ENCODE data around the gene ELFN1.

The ELFN1 gene

DNA sequence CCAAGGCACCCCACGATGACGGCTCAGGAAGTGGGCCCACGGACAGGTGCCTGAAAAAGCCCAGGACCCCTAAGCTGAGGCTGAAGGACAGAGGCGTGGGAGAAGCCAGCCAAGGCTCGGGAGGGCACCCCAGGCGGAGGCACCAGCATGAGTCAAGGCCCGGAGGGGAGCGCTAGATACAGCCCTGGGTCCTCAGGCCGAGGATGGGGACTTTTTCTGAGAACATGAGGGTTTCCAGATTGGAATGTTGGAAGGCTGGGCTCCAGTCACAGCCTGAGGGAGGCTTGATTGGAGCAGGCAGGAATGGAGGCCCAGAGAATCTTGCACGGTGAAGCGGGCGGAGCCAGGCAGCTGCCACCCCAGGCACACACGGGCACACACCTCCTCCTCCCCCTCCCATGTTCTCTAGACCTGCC, 19.0 kb upstream of the ELFN1 start:
- Histone ChIP-seq H3K4me1 (ENCODE audit: control insufficient read depth, insufficient read depth, low read length, poor library complexity, severe bottlenecking) (peaks cover 3% of the 10 kb centered on the region), H3K36me3 (ENCODE audit: control insufficient read depth, insufficient read depth, low read length) (no peaks in the 10 kb centered on the region), H3K9me3 (ENCODE audit: control insufficient read depth, low read length) (no peaks in the 10 kb centered on the region), H3K27ac (ENCODE audit: low read depth, low read length, severe bottlenecking) (no peak overlapping the region), H3K4me3 (ENCODE audit: extremely low read depth, insufficient read depth, low read length, poor library complexity, severe bottlenecking) (no peak overlapping the region)
- 92% methylated on average over 9 of the region's 13 CpGs for WGBS, 2 experiments (ENCODE audit: insufficient coverage in 2 of 2)

DNA sequence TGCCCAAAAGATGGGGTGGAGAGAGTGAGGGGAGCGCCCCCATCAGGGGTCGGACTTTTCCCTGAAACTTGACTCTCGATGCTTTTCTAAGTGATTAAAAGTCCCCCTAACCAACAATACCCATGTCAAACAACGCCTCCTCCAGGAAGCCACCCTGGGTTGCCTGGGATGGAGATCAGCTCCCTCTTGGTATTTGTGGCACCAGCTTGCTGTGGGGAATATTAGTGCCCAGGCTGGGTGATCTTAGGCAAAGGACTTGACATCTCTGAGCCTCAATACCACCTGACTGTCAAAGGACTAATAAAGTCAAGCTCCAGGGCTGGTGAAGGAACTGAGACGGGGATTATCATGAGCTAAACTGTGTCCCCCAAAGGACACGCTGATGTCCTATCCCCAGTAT, 18.2 kb upstream of the ELFN1 start:
- 93 to 94% methylated on average over 2 to 3 of the region's 6 CpGs for whole genome bisulfite sequencing, 2 experiments (ENCODE audit: insufficient coverage in 2 of 2)

DNA sequence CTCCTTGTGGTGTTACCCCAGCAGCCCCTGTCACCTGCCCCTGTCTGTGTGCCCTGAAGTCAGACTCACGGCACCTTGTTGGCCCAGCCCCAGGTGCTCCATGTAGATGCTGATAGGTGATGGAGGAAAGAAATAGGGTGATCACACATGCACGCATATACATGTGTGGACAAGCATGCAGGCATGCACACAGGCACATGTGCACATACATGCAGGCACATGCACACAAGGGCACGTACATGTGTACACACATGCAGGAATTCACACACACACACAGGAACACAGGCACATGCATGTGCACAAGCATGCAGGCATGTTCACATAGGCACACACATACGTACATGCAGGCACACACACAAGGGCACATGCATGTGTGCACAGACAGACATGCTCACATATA, 16.6 kb upstream of the ELFN1 start:
- Histone ChIP-seq H3K4me3 (ENCODE audit: extremely low read depth, insufficient read depth, low read length, poor library complexity, severe bottlenecking) (no peak overlapping the region), H3K9me3 (ENCODE audit: control insufficient read depth, low read length) (no peaks in the 10 kb centered on the region), H3K4me1 (ENCODE audit: control insufficient read depth, insufficient read depth, low read length, poor library complexity, severe bottlenecking) (no peaks in the 10 kb centered on the region), H3K27ac (ENCODE audit: low read depth, low read length, severe bottlenecking) (no peak overlapping the region), H3K36me3 (ENCODE audit: control insufficient read depth, insufficient read depth, low read length) (no peaks in the 10 kb centered on the region)
- 93 to 97% methylated on average over 4 of the region's 4 CpGs for WGBS, 2 experiments (ENCODE audit: insufficient coverage in 2 of 2)

More for the DNA sequence above, 18.2 kb upstream of the ELFN1 start:
- no peaks in the 10 kb centered on the region for H3K9me3 ChIP-seq (ENCODE audit: control insufficient read depth, low read length)
- no peaks in the 10 kb centered on the region for H3K36me3 ChIP-seq (ENCODE audit: control insufficient read depth, insufficient read depth, low read length)
- peaks cover 3% of the 10 kb centered on the region for H3K4me1 ChIP-seq (ENCODE audit: control insufficient read depth, insufficient read depth, low read length, poor library complexity, severe bottlenecking)
- H3K4me3 ChIP-seq (ENCODE audit: extremely low read depth, insufficient read depth, low read length, poor library complexity, severe bottlenecking): no peak overlapping the region
- no peak overlapping the region for H3K27ac ChIP-seq (ENCODE audit: low read depth, low read length, severe bottlenecking)

DNA sequence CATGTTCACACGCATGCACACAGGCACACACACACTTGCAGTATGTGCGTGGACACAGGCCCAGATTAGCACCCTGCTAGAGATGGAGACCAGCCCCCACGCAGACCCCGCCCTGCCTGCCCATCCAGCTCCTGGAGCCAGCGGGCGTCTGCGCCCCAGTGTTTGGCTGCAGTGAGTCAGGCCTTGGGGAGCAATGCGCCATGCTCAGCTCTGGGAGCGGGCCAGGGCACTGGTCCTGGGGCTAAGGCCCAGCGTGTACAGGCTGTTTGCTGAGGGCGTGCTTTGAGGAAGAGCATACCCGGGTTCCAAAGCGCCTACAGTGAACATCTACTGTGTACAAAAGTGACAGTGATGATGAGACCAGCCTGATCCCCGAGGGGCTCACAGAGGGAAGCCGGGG, 16.0 kb upstream of the ELFN1 start:
- Histone ChIP-seq H3K4me1 (ENCODE audit: control insufficient read depth, insufficient read depth, low read length, poor library complexity, severe bottlenecking) (no peaks in the 10 kb centered on the region), H3K4me3 (ENCODE audit: extremely low read depth, insufficient read depth, low read length, poor library complexity, severe bottlenecking) (no peak overlapping the region), H3K9me3 (ENCODE audit: control insufficient read depth, low read length) (no peaks in the 10 kb centered on the region), H3K27ac (ENCODE audit: low read depth, low read length, severe bottlenecking) (no peak overlapping the region), H3K36me3 (ENCODE audit: control insufficient read depth, insufficient read depth, low read length) (no peaks in the 10 kb centered on the region)
- WGBS, 2 experiments (ENCODE audit: insufficient coverage in 2 of 2): 94 to 97% methylated on average over 15 of the region's 15 CpGs

GRCh38 chr7:1654738-1655475, 15.2 kb upstream of the ELFN1 start:
- no peak overlapping the region for H3K4me3 ChIP-seq (ENCODE audit: extremely low read depth, insufficient read depth, low read length, poor library complexity, severe bottlenecking)
- no peaks in the 10 kb centered on the region for H3K36me3 ChIP-seq (ENCODE audit: control insufficient read depth, insufficient read depth, low read length)
- no peaks in the 10 kb centered on the region for H3K9me3 ChIP-seq (ENCODE audit: control insufficient read depth, low read length)
- H3K4me1 ChIP-seq (ENCODE audit: control insufficient read depth, insufficient read depth, low read length, poor library complexity, severe bottlenecking): no peaks in the 10 kb centered on the region
- 95% methylated on average over 27 to 28 of the region's 32 CpGs for WGBS, 2 experiments (ENCODE audit: insufficient coverage in 2 of 2)
- H3K27ac ChIP-seq (ENCODE audit: low read depth, low read length, severe bottlenecking): no peak overlapping the region

- H3K9me3 ChIP-seq (ENCODE audit: control insufficient read depth, low read length): no peaks in the 10 kb centered on the region
- 88 to 93% methylated on average over 7 to 8 of the region's 8 CpGs for whole genome bisulfite sequencing, 2 experiments (ENCODE audit: insufficient coverage in 2 of 2)
- H3K36me3 ChIP-seq (ENCODE audit: control insufficient read depth, insufficient read depth, low read length): no peaks in the 10 kb centered on the region
Observed at GRCh38 chr7:1659696-1660095, 10.4 kb upstream of the ELFN1 start.

GRCh38 chr7:1661461-1661860, 8.6 kb upstream of the ELFN1 start:
- H3K4me1 ChIP-seq (ENCODE audit: control insufficient read depth, insufficient read depth, low read length, poor library complexity, severe bottlenecking): peaks cover 7% of the 10 kb centered on the region
- H3K9me3 ChIP-seq (ENCODE audit: control insufficient read depth, low read length): no peaks in the 10 kb centered on the region
- WGBS, 2 experiments (ENCODE audit: insufficient coverage in 2 of 2): 100% methylated on average over 1 of the region's 3 CpGs; no CpG with 5 or more reads in 1 of the 2 experiments
- no peak overlapping the region for H3K27ac ChIP-seq (ENCODE audit: low read depth, low read length, severe bottlenecking)
- H3K4me3 ChIP-seq (ENCODE audit: extremely low read depth, insufficient read depth, low read length, poor library complexity, severe bottlenecking): no peak overlapping the region
- H3K36me3 ChIP-seq (ENCODE audit: control insufficient read depth, insufficient read depth, low read length): no peaks in the 10 kb centered on the region

More at GRCh38 chr7:1659696-1660095, 10.4 kb upstream of the ELFN1 start:
- Histone ChIP-seq H3K4me1 (ENCODE audit: control insufficient read depth, insufficient read depth, low read length, poor library complexity, severe bottlenecking) (peaks cover 7% of the 10 kb centered on the region), H3K4me3 (ENCODE audit: extremely low read depth, insufficient read depth, low read length, poor library complexity, severe bottlenecking) (no peak overlapping the region), H3K27ac (ENCODE audit: low read depth, low read length, severe bottlenecking) (no peak overlapping the region)

DNA sequence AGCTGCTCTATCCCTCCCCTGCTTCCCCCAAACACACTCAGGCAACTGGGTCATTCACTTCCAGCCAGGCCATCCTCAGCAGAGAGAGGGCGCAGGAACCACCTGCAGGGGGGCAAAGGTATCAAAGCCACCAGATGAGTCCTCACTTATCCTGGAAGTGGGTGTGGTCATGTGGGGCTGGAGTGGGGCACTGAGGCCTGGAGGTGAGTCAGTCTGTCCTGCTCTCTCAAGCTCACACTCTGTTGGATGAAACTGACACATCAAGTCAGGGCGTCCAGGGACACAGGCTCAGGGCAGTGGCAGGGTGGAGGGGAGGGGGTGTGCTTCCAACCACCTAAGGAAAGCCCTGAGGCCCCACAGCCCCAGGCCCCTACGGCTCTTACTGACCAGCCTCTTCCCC, 8.0 kb upstream of the ELFN1 start:
- no peaks in the 10 kb centered on the region for H3K9me3 ChIP-seq (ENCODE audit: control insufficient read depth, low read length)
- peaks cover 7% of the 10 kb centered on the region for H3K4me1 ChIP-seq (ENCODE audit: control insufficient read depth, insufficient read depth, low read length, poor library complexity, severe bottlenecking)
- WGBS, 2 experiments (ENCODE audit: insufficient coverage in 2 of 2): 86 to 92% methylated on average over 1 to 2 of the region's 3 CpGs
- H3K4me3 ChIP-seq (ENCODE audit: extremely low read depth, insufficient read depth, low read length, poor library complexity, severe bottlenecking): no peak overlapping the region
- no peak overlapping the region for H3K27ac ChIP-seq (ENCODE audit: low read depth, low read length, severe bottlenecking)
- no peaks in the 10 kb centered on the region for H3K36me3 ChIP-seq (ENCODE audit: control insufficient read depth, insufficient read depth, low read length)

DNA sequence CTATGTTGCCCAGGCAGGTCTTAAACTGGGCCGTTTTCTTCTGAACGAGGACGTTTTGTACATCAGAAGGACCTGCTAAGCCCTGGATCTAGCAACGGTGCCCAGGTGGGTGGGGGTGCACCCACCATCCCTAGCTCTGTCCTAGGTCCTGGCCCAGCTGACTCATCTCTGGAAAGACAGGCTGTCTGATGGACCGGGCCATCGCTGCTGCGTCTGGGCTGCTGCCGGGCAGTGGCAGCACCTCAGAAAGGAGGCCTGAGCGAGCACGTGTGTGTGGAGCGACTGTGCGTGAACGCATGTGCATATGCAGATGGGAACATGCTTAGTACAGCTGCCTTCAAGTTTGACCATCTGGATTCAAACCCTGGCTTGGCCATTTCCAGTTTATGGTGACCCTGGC, 7.3 kb upstream of the ELFN1 start:
- Histone ChIP-seq H3K4me3 (ENCODE audit: extremely low read depth, insufficient read depth, low read length, poor library complexity, severe bottlenecking) (no peak overlapping the region), H3K9me3 (ENCODE audit: control insufficient read depth, low read length) (no peaks in the 10 kb centered on the region), H3K27ac (ENCODE audit: low read depth, low read length, severe bottlenecking) (no peak overlapping the region), H3K4me1 (ENCODE audit: control insufficient read depth, insufficient read depth, low read length, poor library complexity, severe bottlenecking) (peaks cover 7% of the 10 kb centered on the region), H3K36me3 (ENCODE audit: control insufficient read depth, insufficient read depth, low read length) (no peaks in the 10 kb centered on the region)
- 83 to 90% methylated on average over 13 of the region's 13 CpGs for WGBS, 2 experiments (ENCODE audit: insufficient coverage in 2 of 2)

- no peak overlapping the region for H3K4me3 ChIP-seq (ENCODE audit: extremely low read depth, insufficient read depth, low read length, poor library complexity, severe bottlenecking)
- H3K4me1 ChIP-seq (ENCODE audit: control insufficient read depth, insufficient read depth, low read length, poor library complexity, severe bottlenecking): peaks cover 7% of the 10 kb centered on the region
- no peaks in the 10 kb centered on the region for H3K36me3 ChIP-seq (ENCODE audit: control insufficient read depth, insufficient read depth, low read length)
- no peak overlapping the region for H3K27ac ChIP-seq (ENCODE audit: low read depth, low read length, severe bottlenecking)
- 72% methylated on average over 4 of the region's 11 CpGs; no CpG with 5 or more reads in 1 of the 2 experiments for WGBS, 2 experiments (ENCODE audit: insufficient coverage in 2 of 2)
- no peaks in the 10 kb centered on the region for H3K9me3 ChIP-seq (ENCODE audit: control insufficient read depth, low read length)
Observed at GRCh38 chr7:1663223-1663622, 6.9 kb upstream of the ELFN1 start.

DNA sequence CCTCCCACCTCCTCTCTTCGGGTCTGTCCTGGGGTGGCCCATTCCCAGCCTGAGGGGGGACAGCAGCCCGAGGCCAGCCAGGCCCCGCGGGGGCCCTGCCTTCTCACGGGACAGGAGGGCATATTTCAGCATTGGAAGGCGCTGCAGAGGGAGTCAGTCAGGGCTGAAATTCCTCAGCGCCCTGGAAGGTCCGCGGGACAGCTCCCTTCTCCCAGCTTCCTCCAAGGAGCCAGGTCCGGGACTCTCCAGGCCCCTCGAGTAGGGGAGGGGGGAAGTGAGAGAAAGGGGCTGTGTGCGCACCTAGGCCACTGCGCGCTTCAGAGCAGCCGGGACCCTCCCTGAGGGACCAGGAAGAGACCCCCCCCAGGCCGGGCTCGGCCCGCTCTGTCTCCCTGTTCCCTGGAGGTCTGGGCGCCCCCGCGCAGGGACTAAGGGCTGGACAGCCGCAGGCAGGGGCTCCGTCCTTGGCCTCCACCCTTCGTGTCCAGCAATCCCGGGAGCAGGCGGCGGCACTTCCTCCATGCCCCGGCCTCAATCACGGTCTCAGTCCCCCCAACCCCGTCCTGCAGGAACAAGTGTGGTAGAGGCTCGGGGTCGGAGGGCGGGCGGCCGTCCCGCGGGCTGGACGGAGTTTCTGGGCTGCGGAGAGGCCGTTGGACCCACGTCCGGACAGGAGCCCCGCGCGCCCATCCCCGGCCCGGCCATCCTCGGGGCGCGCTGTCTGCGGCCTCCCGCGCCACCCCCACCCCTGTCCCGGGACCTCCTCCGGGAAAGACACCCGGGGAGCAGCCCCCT, 6.0 kb upstream of the ELFN1 start:
- peak overlapping the region; percentile 54 for H3K4me3 ChIP-seq (ENCODE audit: extremely low read depth, insufficient read depth, low read length, poor library complexity, severe bottlenecking)
- no peak overlapping the region for H3K27ac ChIP-seq (ENCODE audit: low read depth, low read length, severe bottlenecking)
- H3K36me3 ChIP-seq (ENCODE audit: control insufficient read depth, insufficient read depth, low read length): no peaks in the 10 kb centered on the region
- H3K9me3 ChIP-seq (ENCODE audit: control insufficient read depth, low read length): no peaks in the 10 kb centered on the region
- H3K4me1 ChIP-seq (ENCODE audit: control insufficient read depth, insufficient read depth, low read length, poor library complexity, severe bottlenecking): peaks cover 13% of the 10 kb centered on the region
- 1% methylated on average over 16 to 32 of the region's 56 CpGs for WGBS, 2 experiments (ENCODE audit: insufficient coverage in 2 of 2)
